GM18907 (cell line): ENCODE results near the gene IL5RA.

Experiments used
- ATAC-seq: cut with Tn5 transposase; IDR thresholded peaks from one replicate; pipeline ENCODE4 v1.9.1; 2021; ENCODE audit warnings: mild to moderate bottlenecking, moderate library complexity; ENCODE audit not compliant: unreplicated experiment

The IL5RA gene

GRCh38 chr3:3110299-3110630 lies at the start of gene IL5RA:
Gene IL5RA, minus strand, starts transcription at chr3:3110374. Its CDS starts 5,390 bp downstream, at chr3:3104984.
- no peak for ATAC-seq

GRCh38 chr3:3157484-3157883 lies 47.3 kb upstream of the IL5RA start:
- ATAC-seq, result no peak

- ATAC-seq, result no peak
Measured at GRCh38 chr3:3154879-3155610, 44.9 kb upstream of the IL5RA start.

GRCh38 chr3:3151513-3151912 lies 41.3 kb upstream of the IL5RA start:
- no peak for ATAC-seq

GRCh38 chr3:3149560-3149959 lies 39.4 kb upstream of the IL5RA start:
- no peak for ATAC-seq

GRCh38 chr3:3145831-3146230 lies 35.7 kb upstream of the IL5RA start:
- no peak for ATAC-seq

GRCh38 chr3:3141939-3142338 lies 31.8 kb upstream of the IL5RA start:
- no peak for ATAC-seq

GRCh38 chr3:3137526-3137925 lies 27.4 kb upstream of the IL5RA start:
- no peak for ATAC-seq

GRCh38 chr3:3134750-3135448 lies 24.7 kb upstream of the IL5RA start:
- ATAC-seq, result no peak

GRCh38 chr3:3133500-3133899 lies 23.3 kb upstream of the IL5RA start:
- ATAC-seq, result no peak

GRCh38 chr3:3129579-3129978 lies 19.4 kb upstream of the IL5RA start:
- no peak for ATAC-seq

- no peak for ATAC-seq
Measured at GRCh38 chr3:3127432-3128010, 17.3 kb upstream of the IL5RA start.

- ATAC-seq, result peak; percentile 96
Measured at GRCh38 chr3:3126477-3127431, 16.6 kb upstream of the IL5RA start, which contains the start of gene TRNT1. Gene TRNT1, plus strand, starts transcription at chr3:3126940. Its CDS starts 2,101 bp downstream, at chr3:3129041.

GRCh38 chr3:3125977-3126376 lies 15.8 kb upstream of the IL5RA start:
- ATAC-seq, result no peak

- ATAC-seq, result peak; percentile 84
Measured at GRCh38 chr3:3119393-3119851, 9.2 kb upstream of the IL5RA start.

GRCh38 chr3:3117651-3118050 lies 7.5 kb upstream of the IL5RA start:
- no peak for ATAC-seq

- ATAC-seq, result no peak
Measured at GRCh38 chr3:3113042-3113709, 3.0 kb upstream of the IL5RA start.

GRCh38 chr3:3110749-3111361 lies 681 bp upstream of the IL5RA start:
- no peak for ATAC-seq

- peak; percentile 65 for ATAC-seq
Measured at GRCh38 chr3:3109407-3110298, 521 bp downstream of the IL5RA start.
